HFFc6 (cell line): Measurements from ENCODE around the gene WIPF2. TPM values are rescaled to one million over a fixed set of nuclear protein-coding genes. Genes with fewer than 3 reads are reported as not detected.

Experiments
- DNase-seq: peaks from one replicate; pipeline ENCODE4 v3.0.0-alpha.2; 2018
- H3K27ac Mint-ChIP-seq: 2 replicates; pipeline ENCODE4 v1.8.0; 2020; ENCODE audit warnings: mild to moderate bottlenecking, mixed read lengths
- H3K27me3 Mint-ChIP-seq: 2 replicates; pipeline ENCODE4 v1.8.0; 2021; ENCODE audit warnings: mild to moderate bottlenecking, moderate library complexity, mixed read lengths; ENCODE audit not compliant: insufficient read depth
- H3K36me3 Mint-ChIP-seq: 2 replicates; pipeline ENCODE4 v1.8.0; 2021; ENCODE audit warnings: low read depth, mixed read lengths
- H3K4me1 Mint-ChIP-seq: 2 replicates; pipeline ENCODE4 v1.8.0; 2020; ENCODE audit warnings: low read depth, mixed read lengths
- H3K4me3 Mint-ChIP-seq: 2 replicates; pipeline ENCODE4 v1.8.0; 2020; ENCODE audit warnings: mild to moderate bottlenecking, moderate library complexity, mixed read lengths
- H3K9me3 Mint-ChIP-seq: 2 replicates; pipeline ENCODE4 v1.8.0; 2020; ENCODE audit warnings: mild to moderate bottlenecking, mixed read lengths
- total RNA-seq, 6 experiments: library from RNA; stranded (reverse); fragmentation: NEBNext Ultra II Directional; extraction: Animal tissue kit (Norgen Biotek cat#: 25700); gene quantifications; 2 replicates in 1 of 6; 3 replicates in 5 of 6; pipeline ENCODE4 v1.2.3, GENCODE V29; 2021
- TF ChIP-seq, protein P1 (sequence below): fragments of 200-600 bp; sonication (generic); IDR thresholded peaks from 2 replicates; pipeline ENCODE4 v1.5.0; 2021; ENCODE audit warnings: antibody characterized with exemption, mild to moderate bottlenecking

Gene WIPF2
- total RNA-seq, 6 experiments from 2014 or later = 24.8 to 33.5 (median 29.8) TPM

DNA sequence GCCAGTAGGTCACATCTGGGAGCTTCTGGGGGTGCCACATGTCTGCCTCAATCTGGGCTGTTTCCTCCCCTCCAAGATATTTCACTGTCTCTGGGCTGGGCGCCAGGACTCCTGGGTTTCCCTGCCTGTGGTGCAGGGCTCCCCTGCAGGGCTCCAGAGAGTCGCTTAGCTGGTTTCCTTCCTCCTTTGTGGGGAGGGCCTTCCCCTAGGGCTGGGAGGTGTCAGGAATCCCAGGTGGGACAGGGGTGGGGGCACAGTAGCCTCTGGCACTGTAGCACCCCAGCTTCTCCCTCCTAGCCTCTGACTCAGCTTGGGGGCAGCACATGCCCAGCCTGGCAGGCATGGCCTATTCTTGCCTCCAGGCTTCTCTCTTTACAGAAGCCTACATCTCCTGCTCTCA lies 92.5 kb downstream of the WIPF2 start:
- peak overlapping the region; percentile 17; the same call in 1 of the 2 replicates for H3K4me3 Mint-ChIP-seq
- H3K27me3 Mint-ChIP-seq = no peaks in the 10 kb centered on the region; the same call in none of the 2 replicates

GRCh38 chr17:40312131-40312731 lies 93.1 kb downstream of the WIPF2 start:
- H3K4me3 Mint-ChIP-seq = peak overlapping the region; percentile 17; the same call in 1 of the 2 replicates
- TF ChIP-seq, protein P1, sequence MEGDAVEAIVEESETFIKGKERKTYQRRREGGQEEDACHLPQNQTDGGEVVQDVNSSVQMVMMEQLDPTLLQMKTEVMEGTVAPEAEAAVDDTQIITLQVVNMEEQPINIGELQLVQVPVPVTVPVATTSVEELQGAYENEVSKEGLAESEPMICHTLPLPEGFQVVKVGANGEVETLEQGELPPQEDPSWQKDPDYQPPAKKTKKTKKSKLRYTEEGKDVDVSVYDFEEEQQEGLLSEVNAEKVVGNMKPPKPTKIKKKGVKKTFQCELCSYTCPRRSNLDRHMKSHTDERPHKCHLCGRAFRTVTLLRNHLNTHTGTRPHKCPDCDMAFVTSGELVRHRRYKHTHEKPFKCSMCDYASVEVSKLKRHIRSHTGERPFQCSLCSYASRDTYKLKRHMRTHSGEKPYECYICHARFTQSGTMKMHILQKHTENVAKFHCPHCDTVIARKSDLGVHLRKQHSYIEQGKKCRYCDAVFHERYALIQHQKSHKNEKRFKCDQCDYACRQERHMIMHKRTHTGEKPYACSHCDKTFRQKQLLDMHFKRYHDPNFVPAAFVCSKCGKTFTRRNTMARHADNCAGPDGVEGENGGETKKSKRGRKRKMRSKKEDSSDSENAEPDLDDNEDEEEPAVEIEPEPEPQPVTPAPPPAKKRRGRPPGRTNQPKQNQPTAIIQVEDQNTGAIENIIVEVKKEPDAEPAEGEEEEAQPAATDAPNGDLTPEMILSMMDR = no peak
- H3K27ac Mint-ChIP-seq = peak overlapping the region; percentile 69
- H3K36me3 Mint-ChIP-seq = no peaks in the 10 kb centered on the region
- no peaks in the 10 kb centered on the region for H3K9me3 Mint-ChIP-seq
- no peak for DNase-seq
- H3K27me3 Mint-ChIP-seq = no peaks in the 10 kb centered on the region; the same call in none of the 2 replicates
- H3K4me1 Mint-ChIP-seq = no peaks in the 10 kb centered on the region; the same call in 1 of the 2 replicates

More for the DNA sequence above, 92.5 kb downstream of the WIPF2 start:
- Mint-ChIP-seq H3K27ac (peak overlapping the region; percentile 69), H3K4me1 (no peaks in the 10 kb centered on the region; the same call in 1 of the 2 replicates), H3K36me3 (no peaks in the 10 kb centered on the region), H3K9me3 (no peaks in the 10 kb centered on the region)
- TF ChIP-seq, protein P1 = no peak
- no peak for DNase-seq

DNA sequence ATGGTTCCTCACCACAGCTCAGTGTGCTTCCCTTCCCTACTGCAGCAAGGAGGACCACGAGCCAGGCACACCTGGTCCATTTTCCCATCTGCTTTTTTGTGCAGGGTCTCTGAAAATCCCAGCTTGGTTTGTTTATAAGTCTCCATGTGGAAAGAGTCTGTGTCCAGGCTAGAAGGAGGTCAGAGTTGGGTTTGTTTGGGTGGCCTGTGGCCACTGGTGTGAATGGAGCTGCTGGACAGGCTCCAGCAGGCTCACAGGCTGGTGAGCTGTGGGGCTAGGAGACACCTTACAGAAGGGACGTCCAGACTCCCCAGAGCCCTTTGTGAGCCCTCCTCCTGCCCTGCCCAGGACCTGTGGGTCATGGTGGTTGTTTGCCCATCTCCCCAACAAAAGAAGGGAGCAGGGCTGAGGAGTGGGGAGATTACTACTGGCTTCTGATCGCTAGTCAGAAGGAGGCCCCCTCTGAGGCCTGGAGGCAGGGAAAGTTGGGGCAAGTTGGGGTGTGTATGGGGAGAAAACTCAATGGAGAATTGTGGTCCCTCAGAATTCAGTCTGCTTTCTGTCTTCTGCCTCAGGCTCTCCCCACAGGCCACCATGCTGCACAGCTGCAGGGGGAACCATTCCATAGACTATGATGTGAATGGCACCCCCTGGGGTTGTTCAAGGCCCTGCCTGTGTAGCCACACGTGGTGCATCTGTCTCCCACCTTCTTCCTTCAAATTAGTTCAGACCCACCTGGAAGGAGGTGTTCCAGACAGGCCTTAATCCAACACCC lies 94.0 kb downstream of the WIPF2 start:
- Mint-ChIP-seq H3K27ac (peak overlapping the region; percentile 38), H3K4me1 (no peaks in the 10 kb centered on the region; the same call in 1 of the 2 replicates), H3K9me3 (no peaks in the 10 kb centered on the region), H3K36me3 (no peaks in the 10 kb centered on the region), H3K27me3 (no peaks in the 10 kb centered on the region; the same call in none of the 2 replicates), H3K4me3 (no peak overlapping the region; the same call in 1 of the 2 replicates)
- no peak for DNase-seq
- TF ChIP-seq, protein P1 = no peak

GRCh38 chr17:40313668-40314583 lies 94.8 kb downstream of the WIPF2 start:
- peak overlapping the region; percentile 80 for H3K27ac Mint-ChIP-seq
- peaks cover 5% of the 10 kb centered on the region for H3K4me1 Mint-ChIP-seq
- no peaks in the 10 kb centered on the region for H3K9me3 Mint-ChIP-seq
- 0 out of 2 replicates have a peak, but pooled peaks cover 6% of the 10 kb centered on the region for H3K36me3 Mint-ChIP-seq
- H3K27me3 Mint-ChIP-seq = no peaks in the 10 kb centered on the region; the same call in none of the 2 replicates
- peak overlapping the region; percentile 70; the same call in 1 of the 2 replicates for H3K4me3 Mint-ChIP-seq
- DNase-seq = no peak
- TF ChIP-seq, protein P1 = no peak

DNA sequence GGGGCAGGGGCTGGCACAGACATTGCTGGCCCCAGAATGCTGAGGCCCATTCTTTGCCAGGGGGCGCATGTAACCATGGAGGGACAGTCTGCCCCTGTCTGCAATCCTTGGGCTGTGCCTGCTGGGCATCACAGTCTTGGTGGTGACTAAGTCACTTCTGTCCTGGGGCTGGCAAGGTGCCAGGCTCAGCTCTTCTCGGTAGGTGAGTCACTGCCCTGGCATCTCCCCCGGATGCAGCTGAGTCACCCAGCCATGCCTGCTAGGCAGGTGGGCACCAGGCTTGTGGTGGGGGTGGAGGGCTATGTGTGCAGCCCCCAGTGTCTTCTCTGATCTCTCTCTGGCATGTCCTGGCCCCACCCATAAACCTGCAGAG lies 95.5 kb downstream of the WIPF2 start:
- Mint-ChIP-seq H3K9me3 (no peaks in the 10 kb centered on the region), H3K4me1 (peaks cover 11% of the 10 kb centered on the region), H3K36me3 (0 out of 2 replicates have a peak, but pooled peaks cover 8% of the 10 kb centered on the region), H3K27ac (peak overlapping the region; percentile 80), H3K27me3 (no peaks in the 10 kb centered on the region; the same call in none of the 2 replicates), H3K4me3 (peak overlapping the region; percentile 70)
- TF ChIP-seq, protein P1 = peak; percentile 53
- DNase-seq = peak; percentile 95
